Measurements from ENCODE around the gene MAGI2. TPM values are rescaled to one million over a fixed set of nuclear protein-coding genes. Genes with fewer than 3 reads are reported as not detected.

Gene MAGI2
- total RNA-seq, 2 experiments from 2014 or later = 0.08 to 0.13 TPM

GRCh38 chr7:79282882-79283602, 170.4 kb downstream of the MAGI2 start:
- no peaks in the 10 kb centered on the region for H3K36me3 Mint-ChIP-seq (ENCODE audit: low read depth)
- ChIA-PET POLR2A (no interaction called here), CTCF (no interaction called here)
- H3K9me3 Mint-ChIP-seq = no peaks in the 10 kb centered on the region
- no peak overlapping the region for H3K4me3 Mint-ChIP-seq
- no peaks in the 10 kb centered on the region for H3K4me1 Mint-ChIP-seq
- no peak overlapping the region for H3K27ac Mint-ChIP-seq
- H3K27me3 Mint-ChIP-seq = no peaks in the 10 kb centered on the region
- no peak for DNase-seq

GRCh38 chr7:79282070-79282694, 171.3 kb downstream of the MAGI2 start:
- no peak for DNase-seq
- Mint-ChIP-seq H3K27me3 (no peaks in the 10 kb centered on the region), H3K27ac (no peak overlapping the region), H3K4me1 (no peaks in the 10 kb centered on the region), H3K4me3 (no peak overlapping the region), H3K36me3 (ENCODE audit: low read depth) (no peaks in the 10 kb centered on the region), H3K9me3 (no peaks in the 10 kb centered on the region)
- POLR2A ChIA-PET = no interaction called here
- CTCF ChIA-PET = no interaction called here

GRCh38 chr7:79281426-79281825, 172.0 kb downstream of the MAGI2 start:
- Mint-ChIP-seq H3K27ac (no peak overlapping the region), H3K4me3 (no peak overlapping the region), H3K27me3 (no peaks in the 10 kb centered on the region), H3K4me1 (no peaks in the 10 kb centered on the region), H3K9me3 (no peaks in the 10 kb centered on the region), H3K36me3 (ENCODE audit: low read depth) (no peaks in the 10 kb centered on the region)
- POLR2A ChIA-PET = no interaction called here
- CTCF ChIA-PET = no interaction called here
- no peak for DNase-seq

GRCh38 chr7:79272938-79273337, 180.5 kb downstream of the MAGI2 start:
- ChIA-PET CTCF (interaction anchor here (0.6 kb wide), 1 partner anchor 578 kb away, joined by 3 read pairs; no protein-coding TSS in a partner anchor), POLR2A (no interaction called here)
- no peaks in the 10 kb centered on the region for H3K9me3 Mint-ChIP-seq
- H3K27me3 Mint-ChIP-seq = no peaks in the 10 kb centered on the region
- H3K4me3 Mint-ChIP-seq = no peak overlapping the region
- no peak overlapping the region for H3K27ac Mint-ChIP-seq
- no peak for DNase-seq
- no peaks in the 10 kb centered on the region for H3K36me3 Mint-ChIP-seq (ENCODE audit: low read depth)
- no peaks in the 10 kb centered on the region for H3K4me1 Mint-ChIP-seq

GRCh38 chr7:79272066-79272669, 181.3 kb downstream of the MAGI2 start:
- H3K9me3 Mint-ChIP-seq = no peaks in the 10 kb centered on the region
- POLR2A ChIA-PET = no interaction called here
- no peak overlapping the region for H3K4me3 Mint-ChIP-seq
- no peak for DNase-seq
- CTCF ChIA-PET = no interaction called here
- H3K27ac Mint-ChIP-seq = no peak overlapping the region
- H3K36me3 Mint-ChIP-seq (ENCODE audit: low read depth) = no peaks in the 10 kb centered on the region
- no peaks in the 10 kb centered on the region for H3K27me3 Mint-ChIP-seq
- no peaks in the 10 kb centered on the region for H3K4me1 Mint-ChIP-seq

- Mint-ChIP-seq H3K27ac (no peak overlapping the region), H3K4me3 (no peak overlapping the region), H3K4me1 (no peaks in the 10 kb centered on the region), H3K9me3 (no peaks in the 10 kb centered on the region), H3K27me3 (no peaks in the 10 kb centered on the region), H3K36me3 (ENCODE audit: low read depth) (no peaks in the 10 kb centered on the region)
- CTCF ChIA-PET = no interaction called here
- no peak for DNase-seq
- POLR2A ChIA-PET = no interaction called here
Measured at GRCh38 chr7:79268730-79269129, 184.7 kb downstream of the MAGI2 start.

- H3K27ac Mint-ChIP-seq = no peak overlapping the region
- H3K4me3 Mint-ChIP-seq = no peak overlapping the region
- no peaks in the 10 kb centered on the region for H3K36me3 Mint-ChIP-seq (ENCODE audit: low read depth)
- ChIA-PET CTCF (no interaction called here), POLR2A (no interaction called here)
- H3K27me3 Mint-ChIP-seq = no peaks in the 10 kb centered on the region
- H3K9me3 Mint-ChIP-seq = no peaks in the 10 kb centered on the region
- no peak for DNase-seq
- no peaks in the 10 kb centered on the region for H3K4me1 Mint-ChIP-seq
Measured at GRCh38 chr7:79258826-79259225, 194.6 kb downstream of the MAGI2 start.

- ChIA-PET POLR2A (no interaction called here), CTCF (no interaction called here)
- Mint-ChIP-seq H3K36me3 (ENCODE audit: low read depth) (no peaks in the 10 kb centered on the region), H3K27ac (no peak overlapping the region), H3K4me3 (no peak overlapping the region), H3K9me3 (no peaks in the 10 kb centered on the region), H3K4me1 (no peaks in the 10 kb centered on the region), H3K27me3 (no peaks in the 10 kb centered on the region)
- DNase-seq = no peak
Measured at GRCh38 chr7:79257959-79258358, 195.5 kb downstream of the MAGI2 start.

GRCh38 chr7:79245623-79246249, 207.7 kb downstream of the MAGI2 start:
- Mint-ChIP-seq H3K9me3 (peaks cover 16% of the 10 kb centered on the region), H3K36me3 (ENCODE audit: low read depth) (no peaks in the 10 kb centered on the region), H3K4me3 (no peak overlapping the region), H3K27ac (no peak overlapping the region), H3K4me1 (no peaks in the 10 kb centered on the region), H3K27me3 (no peaks in the 10 kb centered on the region)
- CTCF ChIA-PET = no interaction called here
- no peak for DNase-seq
- POLR2A ChIA-PET = no interaction called here

GRCh38 chr7:79244482-79244881, 209.0 kb downstream of the MAGI2 start:
- H3K27ac Mint-ChIP-seq = no peak overlapping the region
- no peak for DNase-seq
- POLR2A ChIA-PET = no interaction called here

GRCh38 chr7:79241288-79242060, 212.0 kb downstream of the MAGI2 start:
- CTCF ChIA-PET = no interaction called here
- DNase-seq = no peak
- Mint-ChIP-seq H3K27me3 (no peaks in the 10 kb centered on the region), H3K4me1 (no peaks in the 10 kb centered on the region), H3K27ac (no peak overlapping the region), H3K9me3 (peaks cover 13% of the 10 kb centered on the region), H3K4me3 (no peak overlapping the region), H3K36me3 (ENCODE audit: low read depth) (no peaks in the 10 kb centered on the region)
- POLR2A ChIA-PET = no interaction called here

More at GRCh38 chr7:79244482-79244881, 209.0 kb downstream of the MAGI2 start:
- peaks cover 16% of the 10 kb centered on the region for H3K9me3 Mint-ChIP-seq
- H3K4me1 Mint-ChIP-seq = no peaks in the 10 kb centered on the region
- H3K27me3 Mint-ChIP-seq = no peaks in the 10 kb centered on the region
- no peaks in the 10 kb centered on the region for H3K36me3 Mint-ChIP-seq (ENCODE audit: low read depth)
- CTCF ChIA-PET = no interaction called here
- no peak overlapping the region for H3K4me3 Mint-ChIP-seq

GRCh38 chr7:79240413-79240812, 213.1 kb downstream of the MAGI2 start:
- CTCF ChIA-PET = no interaction called here
- Mint-ChIP-seq H3K9me3 (peaks cover 10% of the 10 kb centered on the region), H3K27ac (no peak overlapping the region)

GRCh38 chr7:79236352-79237028, 217.0 kb downstream of the MAGI2 start:
- DNase-seq = no peak
- ChIA-PET CTCF (no interaction called here), POLR2A (no interaction called here)
- no peaks in the 10 kb centered on the region for H3K9me3 Mint-ChIP-seq
- no peaks in the 10 kb centered on the region for H3K36me3 Mint-ChIP-seq (ENCODE audit: low read depth)
- H3K27me3 Mint-ChIP-seq = no peaks in the 10 kb centered on the region
- no peak overlapping the region for H3K27ac Mint-ChIP-seq
- H3K4me3 Mint-ChIP-seq = no peak overlapping the region
- no peaks in the 10 kb centered on the region for H3K4me1 Mint-ChIP-seq

More at GRCh38 chr7:79240413-79240812, 213.1 kb downstream of the MAGI2 start:
- no peaks in the 10 kb centered on the region for H3K27me3 Mint-ChIP-seq
- POLR2A ChIA-PET = no interaction called here
- H3K36me3 Mint-ChIP-seq (ENCODE audit: low read depth) = no peaks in the 10 kb centered on the region
- no peaks in the 10 kb centered on the region for H3K4me1 Mint-ChIP-seq
- DNase-seq = no peak
- H3K4me3 Mint-ChIP-seq = no peak overlapping the region

Measured in activated CD4-positive, alpha-beta memory T cell treated with anti-CD3 and anti-CD28 coated beads, Interleukin-2, amount 10 ng/mL, durations not matched to agents 7 days and 5 days (primary cell).